IPS-NIHi7 (cell line): Measurements from ENCODE around the gene ZFX.
"Not testable (repeated sequence)": the region's sequence is repeated elsewhere in the genome, so short reads cannot be mapped to it uniquely, and the experiment has no call there.

Source experiments
- DNase-seq: peaks from one replicate; pipeline ENCODE4 v3.0.0; 2012; ENCODE audit warnings: mixed read lengths; ENCODE audit errors: extremely low spot score

The ZFX gene

DNA sequence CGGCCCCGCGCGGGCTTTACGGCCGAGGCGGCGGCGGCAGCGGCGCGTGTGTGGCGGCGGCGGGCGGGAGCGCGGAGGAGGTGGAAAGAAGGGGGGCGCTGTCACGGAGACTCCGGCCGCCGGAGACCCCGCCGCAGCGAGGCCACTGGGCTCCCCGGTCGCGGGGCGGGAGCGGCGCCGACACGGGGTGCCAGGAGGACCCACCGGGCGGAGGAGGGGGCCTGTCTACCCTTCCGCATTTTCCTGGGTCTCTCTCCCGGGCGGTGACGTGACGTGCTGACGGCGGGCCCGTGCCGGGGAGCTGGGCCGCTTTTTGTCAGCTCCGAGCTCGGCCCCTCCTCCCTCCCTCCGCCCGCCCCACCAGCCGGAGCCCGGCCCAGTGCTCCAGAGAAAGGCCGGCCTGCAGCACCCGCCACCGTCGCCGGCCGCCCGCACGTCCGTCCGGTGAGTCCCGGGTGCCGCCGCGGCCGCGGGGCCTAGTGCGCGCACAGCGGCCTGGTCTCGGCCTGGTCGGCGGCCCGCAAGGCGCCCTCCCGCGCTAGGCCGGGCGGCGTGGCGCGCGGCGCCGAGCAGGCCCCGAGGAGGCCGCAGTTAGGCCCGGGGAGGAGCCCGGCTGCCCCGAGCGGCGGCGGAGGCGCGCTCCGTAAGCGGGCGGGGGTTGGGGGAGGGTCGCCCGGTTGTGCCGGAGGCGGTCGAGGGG is at the start of gene ZFX:
Gene ZFX, plus strand, starts transcription at position 379 of the 700 bp plus-strand sequence. CDS start 23,014 bp downstream, outside the sequence.
- peak; percentile 38 for DNase-seq

DNA sequence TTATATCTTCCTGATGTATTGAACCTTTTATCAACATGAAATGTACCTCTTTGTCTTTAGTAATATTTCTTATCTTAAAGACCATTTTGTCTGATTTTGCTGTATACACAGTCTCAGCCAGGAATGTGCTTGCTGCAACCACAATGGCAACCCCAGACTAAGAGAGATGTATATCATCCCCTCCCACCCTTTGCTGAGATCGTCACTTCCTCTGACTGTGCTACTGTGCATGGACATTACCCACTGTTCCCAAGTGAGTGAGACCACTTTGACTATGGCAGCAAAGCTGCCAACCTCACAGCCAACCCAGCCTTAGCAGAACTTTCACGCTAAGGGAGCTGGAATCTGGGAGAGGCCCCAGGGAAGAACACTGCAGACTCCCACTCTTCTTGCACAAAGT is 48.8 kb upstream of the ZFX start:
- no peak for DNase-seq

DNA sequence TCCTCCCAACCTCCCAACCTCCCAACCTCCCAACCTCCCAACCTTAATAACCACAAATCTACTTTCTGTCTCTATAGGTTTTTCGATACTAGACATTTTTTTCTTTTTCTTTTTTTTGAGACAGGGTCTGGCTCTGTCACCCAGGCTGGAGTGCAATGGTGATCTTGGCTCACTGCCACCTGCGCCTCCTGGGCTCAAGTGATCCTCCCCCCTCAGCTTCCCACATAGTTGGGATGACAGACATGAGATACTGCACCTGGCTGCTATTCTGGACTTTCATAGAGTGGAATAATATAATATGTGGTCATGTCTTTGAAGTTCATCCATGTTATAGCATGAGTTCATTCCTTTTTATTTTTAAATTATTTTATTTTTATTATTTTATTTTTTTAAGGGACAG is 39.5 kb upstream of the ZFX start:
- DNase-seq = no peak

- no peak for DNase-seq
Measured at GRCh38 chrX:24113181-24113580, 36.3 kb upstream of the ZFX start.

DNA sequence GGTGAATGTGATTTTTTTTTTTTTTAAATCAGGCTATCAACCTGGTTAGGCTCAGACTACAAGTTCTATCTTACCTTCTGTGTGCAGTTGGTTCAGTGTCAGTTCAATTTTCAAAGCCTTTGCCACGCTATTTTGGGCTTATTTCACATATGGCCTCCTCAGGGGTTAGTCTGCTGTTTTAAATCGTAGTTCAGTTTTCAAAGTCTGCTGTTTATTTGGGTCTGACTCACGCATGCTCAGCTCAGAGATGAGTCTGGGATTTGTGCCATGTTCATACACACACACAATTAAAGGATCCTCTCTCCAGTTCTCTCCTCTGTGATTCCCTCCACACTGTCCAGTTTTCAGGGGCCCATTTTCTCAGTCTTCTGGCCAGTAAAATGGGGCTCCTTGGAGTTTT is 32.3 kb upstream of the ZFX start:
- no peak for DNase-seq

- no peak for DNase-seq
Measured at GRCh38 chrX:24124244-24124799, 25.2 kb upstream of the ZFX start.

GRCh38 chrX:24125028-24125612 is 24.4 kb upstream of the ZFX start:
- no peak for DNase-seq

DNA sequence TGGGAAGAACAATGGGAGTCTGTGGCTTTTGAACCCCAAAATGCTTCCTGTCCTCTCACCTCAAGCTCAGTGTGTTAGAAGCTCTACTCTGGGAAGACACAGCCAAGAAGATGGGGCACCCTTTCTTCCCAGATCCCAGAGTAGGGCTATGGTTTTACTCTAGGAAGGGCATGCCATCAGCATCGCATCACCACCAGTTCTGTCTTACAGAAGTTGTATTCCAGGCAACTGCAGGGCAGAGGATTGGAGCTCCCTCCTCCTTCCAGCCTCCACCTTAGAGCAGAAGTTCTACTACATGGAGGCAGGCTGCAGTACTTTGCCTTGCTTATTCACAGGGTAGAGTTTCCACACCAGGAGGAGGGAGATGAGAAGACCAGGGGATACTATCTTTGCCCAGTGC is 18.1 kb upstream of the ZFX start:
- DNase-seq = no peak

DNA sequence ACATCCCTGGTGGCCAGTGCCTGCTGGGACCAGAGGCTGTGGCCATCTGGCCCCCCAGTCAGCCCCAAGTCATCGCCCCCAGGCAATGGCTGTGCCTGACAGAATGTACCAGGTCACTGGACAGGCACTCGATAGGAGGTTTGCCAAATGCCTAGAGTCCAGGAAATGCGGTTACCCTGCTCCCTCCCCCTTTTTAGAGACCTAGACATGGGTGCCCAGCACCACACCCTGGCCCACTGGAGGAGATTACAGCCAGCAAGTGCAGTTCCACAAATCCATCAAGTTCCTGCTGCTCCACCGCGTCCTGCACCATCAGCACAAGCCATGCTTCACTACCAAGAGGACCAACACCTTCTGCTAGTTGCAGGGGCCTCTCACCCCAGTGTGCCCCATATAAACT is 16.2 kb upstream of the ZFX start:
- no peak for DNase-seq

DNA sequence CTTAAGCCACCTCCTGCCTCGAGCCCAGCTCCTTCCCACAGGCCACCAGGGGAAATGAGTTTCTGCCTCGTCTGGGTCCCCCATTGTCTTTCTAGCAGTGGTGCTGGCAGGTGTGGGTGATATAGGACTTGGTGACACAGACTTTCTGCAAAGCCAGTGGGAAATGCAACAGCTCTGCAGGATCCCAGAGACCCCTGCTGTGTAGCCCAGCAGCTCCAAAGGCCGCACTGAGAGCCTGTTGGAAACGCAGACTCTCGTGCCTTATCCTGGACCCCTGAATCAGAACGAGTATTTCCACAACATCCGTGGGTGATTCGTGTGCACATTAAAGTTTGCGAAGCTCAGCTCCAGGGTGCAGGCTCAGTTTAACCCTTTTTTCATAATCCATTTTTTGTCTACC is 13.8 kb upstream of the ZFX start:
- not testable (repeated sequence) for DNase-seq

- DNase-seq = no peak
Measured at GRCh38 chrX:24137192-24137591, 12.3 kb upstream of the ZFX start.

- DNase-seq = not testable (repeated sequence)
Measured at GRCh38 chrX:24143982-24144381, 5.5 kb upstream of the ZFX start.

GRCh38 chrX:24144528-24144927 is 5.0 kb upstream of the ZFX start:
- DNase-seq = no peak

DNA sequence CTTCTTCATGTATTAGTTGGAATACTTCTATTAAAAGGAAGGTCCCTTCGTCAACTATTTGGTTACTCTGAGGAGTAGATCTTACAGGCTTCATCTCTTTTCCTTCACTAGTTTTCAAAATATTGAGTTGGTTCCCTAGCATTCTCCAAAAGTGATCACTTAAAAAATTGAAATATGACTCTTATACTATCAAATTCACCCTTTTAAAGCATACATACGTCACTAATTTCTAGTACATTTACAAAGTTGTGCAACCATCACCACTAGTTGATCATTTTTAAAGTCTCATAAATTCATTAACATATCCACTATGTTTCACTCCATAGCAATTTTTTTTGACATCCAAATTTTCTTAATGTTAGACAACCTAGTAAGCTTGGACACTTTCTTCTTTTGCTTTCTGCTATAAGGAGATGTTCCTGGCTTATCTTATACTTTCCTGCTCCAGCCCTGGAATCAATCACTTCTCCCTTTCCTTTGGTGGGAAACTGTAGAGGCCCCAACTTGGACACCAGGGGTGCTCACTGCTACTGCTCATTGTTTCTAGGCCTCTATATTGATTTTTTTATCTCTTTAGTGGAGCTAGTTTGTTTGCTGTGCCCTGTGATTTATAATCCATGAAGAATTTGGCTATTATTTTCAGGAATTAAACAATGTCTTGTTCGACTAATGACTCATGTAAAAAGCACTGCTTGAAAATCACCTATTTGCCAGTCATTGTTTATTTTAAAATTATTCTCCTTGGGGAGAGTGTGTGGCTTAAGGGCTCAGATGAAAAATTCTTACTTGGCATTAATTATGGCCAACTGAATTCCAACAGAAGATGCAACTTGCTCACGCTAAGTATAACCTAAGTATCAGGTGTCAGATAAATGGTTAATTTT is 4.0 kb upstream of the ZFX start:
- DNase-seq = no peak

- DNase-seq = no peak
Measured at GRCh38 chrX:24146283-24146949, 3.1 kb upstream of the ZFX start.

GRCh38 chrX:24147165-24147564 is 2.4 kb upstream of the ZFX start:
- no peak for DNase-seq

DNA sequence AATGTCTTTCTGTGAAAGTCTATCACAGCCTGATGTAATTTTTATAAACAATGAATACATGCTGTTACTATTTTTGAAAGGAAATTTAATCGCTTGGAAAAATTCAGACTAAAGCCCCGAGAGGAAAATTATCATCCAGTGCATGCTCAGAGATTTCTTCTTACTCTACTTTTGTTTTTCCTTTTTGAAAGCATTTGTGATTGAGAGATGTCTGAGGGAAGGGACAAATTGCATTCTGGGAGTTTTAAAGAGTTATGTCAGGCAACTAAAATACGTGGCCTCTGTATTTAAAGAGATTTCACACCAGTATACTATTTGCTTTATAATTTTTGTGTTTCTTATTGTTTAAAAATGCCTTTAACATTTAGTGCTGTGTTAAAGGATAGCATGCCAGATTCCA is 1.4 kb upstream of the ZFX start:
- no peak for DNase-seq

GRCh38 chrX:24148535-24149350 is 786 bp upstream of the ZFX start:
- DNase-seq = no peak

GRCh38 chrX:24150051-24150790 is 692 bp downstream of the ZFX start:
- DNase-seq = peak; percentile 93

DNA sequence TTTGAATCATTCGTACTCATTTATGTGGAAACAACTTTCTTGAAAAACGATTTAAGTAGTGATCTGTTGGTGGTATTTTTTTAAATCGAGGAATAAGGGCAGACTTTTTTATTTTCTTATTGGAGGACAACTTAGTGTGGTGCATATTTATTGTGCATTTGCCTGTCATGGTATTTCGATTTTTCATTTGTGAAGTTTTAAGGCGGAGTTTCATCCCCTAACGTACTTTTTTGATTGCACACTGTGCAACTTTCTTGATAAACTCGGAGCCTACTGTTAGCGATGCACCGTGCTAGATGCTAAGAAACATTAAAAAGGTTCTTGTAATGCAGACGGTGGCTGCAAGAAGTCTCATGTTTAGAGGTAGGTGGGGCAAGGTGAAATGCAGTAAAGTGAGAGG is 1.4 kb downstream of the ZFX start:
- no peak for DNase-seq
